HS-5 (cell line): Measurements from ENCODE around the gene FBXO31.

Experiments
- DNase-seq: peaks from one replicate; pipeline ENCODE4 v3.0.0-alpha.2; 2012; ENCODE audit warnings: low read depth

FBXO31 gene

DNA sequence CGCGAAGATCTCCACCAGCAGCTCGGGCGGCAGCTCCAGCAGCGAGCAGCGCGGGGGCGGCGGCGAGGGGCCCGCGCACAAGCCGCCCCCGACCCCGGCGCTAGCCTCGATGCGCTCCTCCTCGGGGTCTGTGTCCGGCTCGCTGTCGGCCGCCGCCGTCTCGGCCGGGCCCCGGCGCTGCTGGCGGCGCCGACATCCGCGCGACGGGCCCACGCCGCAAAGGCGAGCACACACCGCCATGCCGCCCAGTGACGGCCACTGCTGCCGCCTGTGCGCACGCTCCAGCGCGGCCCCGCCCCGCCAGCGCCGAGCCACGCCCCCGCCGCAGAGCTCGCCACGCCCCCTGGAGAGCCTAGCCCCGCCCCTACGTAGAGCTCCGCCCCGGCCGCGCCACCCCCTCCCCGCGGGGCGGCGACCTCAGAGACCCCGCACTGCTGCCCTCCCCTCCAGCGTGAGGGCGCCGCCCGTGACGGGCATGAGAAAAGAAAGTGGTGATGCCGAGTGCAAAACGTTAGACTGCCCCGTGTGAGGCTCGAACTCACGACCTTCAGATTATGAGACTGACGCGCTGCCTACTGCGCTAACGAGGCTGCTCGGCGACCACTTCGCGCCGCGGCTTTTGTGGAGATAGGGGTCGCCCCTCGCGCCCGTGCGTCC, at the start of gene FBXO31:
Gene FBXO31 (minus strand): TSS at position 272 of the 657 bp plus-strand sequence. CDS start 32 bp downstream, at position 240.
- DNase-seq: no peak

- no peak for DNase-seq
Measured at GRCh38 chr16:87432330-87432915, 48.8 kb upstream of the FBXO31 start.

DNA sequence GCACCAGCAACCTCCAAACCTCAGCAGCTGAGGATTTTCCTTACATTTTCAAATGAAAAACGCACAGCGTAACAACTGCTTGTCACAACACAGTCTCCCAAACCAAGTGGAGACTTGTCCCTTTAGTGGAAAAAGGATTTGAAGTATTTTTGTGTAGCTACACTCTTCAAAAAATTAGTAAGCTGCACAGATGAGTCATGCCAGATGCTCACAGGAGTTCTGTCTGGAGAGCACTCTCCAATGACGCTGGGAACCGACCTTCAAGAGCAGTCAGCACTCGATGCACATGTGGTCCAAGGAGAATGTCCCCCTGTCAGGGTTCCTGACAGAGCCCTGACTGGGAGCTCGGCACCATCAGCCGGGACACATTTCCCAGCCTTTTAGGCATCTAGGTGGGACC, 48.4 kb upstream of the FBXO31 start:
- DNase-seq: no peak

DNA sequence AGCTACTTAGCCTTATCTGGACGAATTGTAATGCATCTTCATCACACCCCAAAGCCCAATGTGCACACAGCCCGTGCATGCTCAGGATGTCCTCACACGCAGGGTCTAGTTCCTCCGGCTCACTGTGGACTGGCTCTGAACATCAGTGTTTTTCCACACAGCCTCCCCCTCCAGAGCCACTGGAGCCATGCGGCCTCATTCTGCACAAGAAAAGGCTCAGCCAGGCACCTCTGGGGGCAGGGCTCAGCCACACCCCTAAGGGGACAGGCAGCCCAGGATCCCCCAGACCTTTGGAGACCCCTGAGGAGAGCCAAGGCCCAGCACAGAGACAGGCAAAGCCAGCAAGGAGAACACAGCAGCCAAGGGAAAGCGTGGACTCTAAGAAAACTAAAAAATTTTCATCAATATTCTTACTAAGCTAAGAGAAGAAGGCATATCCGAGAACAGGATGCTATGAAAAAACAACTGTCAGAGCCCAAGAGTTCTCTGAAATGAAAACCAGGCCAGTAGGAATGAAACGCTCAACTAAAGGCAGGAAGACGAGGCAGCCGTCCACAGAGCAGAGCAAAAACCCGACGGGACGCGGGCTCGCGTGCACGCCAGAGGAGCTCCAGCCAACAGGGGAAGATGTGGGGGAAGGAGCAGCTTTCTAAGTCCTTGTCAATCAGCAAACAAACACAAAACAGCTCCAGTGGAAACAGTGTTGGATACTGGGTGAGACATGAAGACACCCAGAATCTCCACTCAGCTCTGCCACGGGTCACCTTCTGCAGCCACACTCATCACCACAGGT, 43.0 kb upstream of the FBXO31 start:
- no peak for DNase-seq

DNA sequence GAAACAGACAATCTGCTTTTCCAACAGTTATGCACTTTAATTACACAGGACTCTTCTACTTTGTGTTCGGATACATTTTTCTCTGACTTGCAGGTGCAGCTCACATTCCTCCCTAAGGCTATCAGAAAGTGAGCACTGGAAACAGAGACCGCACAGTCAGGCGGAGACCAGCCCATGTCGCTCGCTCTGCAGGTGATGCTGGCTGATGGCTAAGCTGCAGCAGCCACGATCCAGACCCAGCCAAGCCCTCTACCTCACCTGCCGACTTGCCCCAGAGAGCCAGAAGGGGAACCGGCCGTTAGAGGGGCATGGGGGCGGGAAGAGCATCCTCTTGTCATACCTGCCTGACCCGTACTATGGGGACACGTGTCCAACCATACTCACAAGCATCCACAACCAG, 42.4 kb upstream of the FBXO31 start:
- DNase-seq: no peak

- DNase-seq: no peak
Measured at GRCh38 chr16:87424266-87424665, 40.7 kb upstream of the FBXO31 start.

DNA sequence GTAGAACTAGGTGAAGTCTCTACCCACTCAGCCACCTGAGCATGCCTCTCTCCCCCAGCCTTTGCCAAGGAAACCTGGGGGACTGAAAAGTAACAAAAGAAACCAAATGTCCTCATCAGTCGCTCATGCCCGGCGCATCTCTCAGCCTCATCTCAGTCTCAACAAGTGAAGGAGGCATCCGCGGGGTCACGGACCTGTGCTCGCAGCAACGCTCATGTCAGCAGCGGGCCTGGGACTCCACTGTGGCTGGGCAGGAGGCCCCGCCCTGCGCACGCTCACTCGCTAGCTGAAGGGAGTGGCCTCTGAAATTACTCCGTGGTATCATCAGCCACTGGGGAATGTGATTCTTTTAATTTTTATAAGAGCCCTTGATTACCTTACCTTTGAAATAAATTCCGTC, 39.9 kb upstream of the FBXO31 start:
- DNase-seq: no peak

DNA sequence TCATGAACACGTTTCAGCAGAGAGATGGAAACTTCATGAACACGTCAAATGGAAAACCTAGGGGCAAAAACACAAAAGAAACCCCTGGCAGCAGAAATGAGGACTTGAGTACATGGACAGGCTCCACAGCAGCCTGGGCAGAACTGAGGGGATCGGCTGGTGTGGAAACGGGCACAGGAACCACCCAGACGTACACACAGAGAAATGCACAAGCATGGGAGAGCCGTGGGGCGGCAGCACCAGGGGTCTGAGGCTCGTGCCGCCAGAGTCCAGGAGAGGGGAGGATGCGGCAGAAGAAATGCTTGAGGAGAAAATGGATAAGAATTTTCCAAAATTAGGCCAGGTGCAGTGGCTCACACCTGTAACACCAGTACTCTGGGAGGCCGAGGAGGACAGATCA, 38.5 kb upstream of the FBXO31 start:
- DNase-seq: no peak

DNA sequence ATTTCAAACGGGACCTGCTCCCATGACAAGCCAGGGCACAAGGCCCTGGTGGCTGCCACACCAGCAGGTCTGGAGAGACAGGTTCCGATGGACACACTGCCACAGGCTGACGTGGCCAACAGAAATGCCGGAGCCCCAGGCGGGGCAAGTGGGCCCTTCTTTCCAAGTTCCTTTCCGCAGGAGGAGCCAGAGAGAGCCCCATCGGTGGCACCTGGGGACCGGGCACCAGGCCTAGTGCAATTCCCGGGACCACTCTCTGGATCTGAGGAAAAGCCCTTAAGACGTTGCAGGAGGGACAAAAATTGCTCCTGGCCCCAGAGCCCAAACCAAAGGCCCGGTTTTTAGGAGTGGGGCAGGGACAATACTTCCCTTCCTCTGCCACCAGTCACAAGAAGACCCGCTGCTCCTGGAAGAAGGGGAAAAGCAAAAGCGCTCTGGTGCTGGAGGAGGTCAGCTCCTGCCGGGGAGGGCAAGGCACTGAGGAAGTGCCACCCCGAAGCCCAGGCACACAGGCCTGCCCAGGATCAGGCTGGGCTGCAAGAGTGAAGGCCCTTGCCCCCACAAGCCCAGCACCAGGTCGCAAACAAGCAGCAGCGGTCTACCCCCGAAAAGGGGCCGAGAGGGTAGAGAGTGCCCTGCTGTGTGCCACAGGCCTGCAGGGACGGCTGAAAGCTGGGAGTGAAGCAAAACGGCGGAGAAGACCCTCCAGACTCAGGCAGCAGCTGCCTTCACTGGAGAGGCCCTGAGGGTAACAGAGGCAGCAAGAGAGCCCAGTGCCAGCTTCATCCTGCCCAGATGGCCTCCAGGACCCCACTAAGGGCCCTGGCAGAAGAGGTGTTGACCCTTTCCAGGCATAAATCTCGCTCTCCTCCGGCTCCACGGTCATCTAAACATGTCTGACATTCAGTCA, 37.7 kb upstream of the FBXO31 start:
- no peak for DNase-seq

DNA sequence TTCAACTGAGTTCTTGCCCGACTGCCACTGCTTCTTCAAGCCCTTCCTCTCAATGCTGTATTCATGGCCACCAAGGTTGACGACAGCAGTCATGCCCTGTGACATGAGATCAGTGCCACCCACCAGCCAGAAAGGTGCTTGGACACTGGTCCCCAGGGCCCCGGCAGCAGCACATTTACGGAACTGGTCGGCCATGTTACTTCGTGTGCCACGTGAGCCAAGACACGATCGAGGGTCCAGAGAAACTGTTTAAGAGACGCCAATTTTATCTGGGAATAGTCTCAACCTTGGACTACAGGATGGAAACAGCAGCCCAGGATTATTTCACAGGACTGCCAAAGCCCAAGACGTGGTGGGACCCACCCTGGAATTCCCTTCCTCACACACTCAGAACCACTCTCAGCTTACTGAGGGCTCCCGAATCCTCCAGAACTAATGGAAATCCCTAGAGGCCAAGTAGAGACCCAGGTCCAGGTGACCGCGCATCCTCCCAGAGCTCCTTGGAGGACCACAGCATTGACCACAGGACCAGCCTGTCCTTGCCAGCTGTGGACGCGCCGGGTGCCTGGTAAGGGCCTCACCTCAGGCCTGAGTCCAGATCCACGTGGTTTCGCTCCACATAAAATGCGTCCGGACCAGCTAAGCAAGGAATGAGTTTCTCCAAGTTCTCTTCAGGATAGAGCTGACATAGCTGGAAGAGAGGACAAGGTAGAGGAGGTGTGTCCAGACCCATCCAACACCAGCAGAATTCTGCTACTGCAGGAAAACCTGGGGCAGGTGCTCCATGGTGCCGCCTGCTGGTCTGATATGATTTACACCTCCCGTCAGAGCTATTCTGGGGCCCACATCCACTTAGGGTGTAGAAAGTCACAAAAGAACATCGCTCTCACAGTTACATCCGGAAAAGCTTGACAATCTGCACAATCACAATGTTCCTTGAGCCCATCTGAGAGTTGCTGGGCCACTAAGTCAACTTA, 36.7 kb upstream of the FBXO31 start:
- no peak for DNase-seq

DNA sequence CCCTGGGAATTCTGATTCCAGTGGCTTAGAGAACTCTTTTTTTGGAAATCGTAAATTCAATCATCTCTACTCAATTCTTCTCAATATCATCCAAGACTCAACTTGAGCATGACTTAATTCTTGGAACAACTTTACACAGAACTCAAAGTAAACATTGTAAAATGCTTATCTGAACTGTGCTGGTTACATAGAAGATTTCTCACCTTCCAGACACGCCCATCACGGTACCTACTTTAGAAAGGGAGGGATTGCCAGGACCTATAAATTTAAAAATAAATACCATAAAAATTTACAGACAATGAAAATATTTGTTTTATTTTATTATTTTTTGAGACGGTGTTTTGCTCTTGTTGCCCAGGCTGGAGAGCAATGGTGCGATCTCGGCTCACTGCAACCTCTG, 35.1 kb upstream of the FBXO31 start:
- no peak for DNase-seq

GRCh38 chr16:87418216-87418615, 34.6 kb upstream of the FBXO31 start:
- DNase-seq: no peak

- DNase-seq: no peak
Measured at GRCh38 chr16:87417528-87417910, 33.9 kb upstream of the FBXO31 start.

- DNase-seq: no peak
Measured at GRCh38 chr16:87416826-87417527, 33.4 kb upstream of the FBXO31 start.

GRCh38 chr16:87415441-87415840, 31.9 kb upstream of the FBXO31 start:
- DNase-seq: no peak

DNA sequence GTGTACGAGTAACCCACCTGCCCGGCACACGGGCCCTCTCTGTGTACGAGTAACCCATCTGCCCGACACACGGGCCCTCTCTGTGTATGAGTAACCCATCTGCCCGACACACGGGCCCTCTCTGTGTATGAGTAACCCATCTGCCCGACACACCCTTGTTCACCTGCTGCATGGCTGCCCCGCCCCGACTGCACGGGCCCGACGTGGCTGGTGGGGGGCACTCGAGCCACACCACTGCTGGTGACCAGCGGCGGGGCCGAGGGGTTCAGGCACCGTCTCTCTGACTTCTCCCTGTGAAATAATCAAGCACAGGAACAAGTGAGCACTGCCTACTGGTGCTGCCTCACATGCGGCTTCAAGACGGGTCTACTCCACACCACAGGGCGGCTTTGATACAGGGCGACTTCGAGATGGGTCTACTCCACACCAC, 30.7 kb upstream of the FBXO31 start:
- no peak for DNase-seq

- no peak for DNase-seq
Measured at GRCh38 chr16:87412996-87413421, 29.4 kb upstream of the FBXO31 start.

DNA sequence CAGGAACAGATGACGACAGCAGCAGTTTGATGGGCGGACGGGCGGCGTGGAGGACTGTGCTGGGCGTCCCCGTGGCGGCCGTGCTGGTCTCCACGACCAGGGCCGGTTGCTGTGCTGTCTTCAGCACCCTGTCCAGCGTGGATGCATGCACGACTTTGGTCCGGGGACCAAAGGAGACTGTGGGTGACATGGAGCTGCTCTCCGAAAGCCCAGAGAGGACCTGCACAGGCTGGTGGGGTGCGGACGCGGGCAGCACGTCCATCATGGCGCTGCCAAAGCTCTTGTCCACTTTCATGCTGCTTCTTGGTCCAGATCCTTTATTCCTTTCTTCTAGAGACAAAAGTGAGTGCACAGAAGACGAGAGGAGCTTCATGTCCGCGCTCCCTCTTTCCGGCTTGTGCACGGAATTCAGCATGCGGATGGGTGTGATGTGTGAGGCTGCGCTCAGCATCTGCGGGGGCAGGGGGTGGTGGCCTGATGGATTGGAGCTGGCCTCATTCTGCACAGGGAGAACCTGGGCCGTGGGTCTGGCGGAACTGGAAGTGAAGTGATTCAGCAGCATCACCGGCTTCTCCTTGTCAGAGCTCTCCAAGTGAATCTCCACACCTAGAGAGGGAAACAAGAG, 28.9 kb upstream of the FBXO31 start:
- DNase-seq: no peak

- no peak for DNase-seq
Measured at GRCh38 chr16:87411375-87412271, 28.0 kb upstream of the FBXO31 start.
